NCI-H2107 treated with DMSO at 0.1 percent for 48 hours (cell line): Measurements from ENCODE around the gene AK4.
A peak's percentile ranks its signal among the peaks of the same experiment; 100 is the strongest.

Experiments used
- DNase-seq: peaks from one replicate; lab custom pipeline; 2025; ENCODE audit not compliant: unreplicated experiment; lab: John Stamatoyannopoulos, UW

Gene AK4

GRCh38 chr1:65243491-65243890 is 95.5 kb downstream of the AK4 start:
- DNase-seq: no peak

- DNase-seq: no peak
Observed at GRCh38 chr1:65245295-65245694, 97.3 kb downstream of the AK4 start.

- no peak for DNase-seq
Observed at GRCh38 chr1:65247419-65248359, 99.7 kb downstream of the AK4 start.

DNA sequence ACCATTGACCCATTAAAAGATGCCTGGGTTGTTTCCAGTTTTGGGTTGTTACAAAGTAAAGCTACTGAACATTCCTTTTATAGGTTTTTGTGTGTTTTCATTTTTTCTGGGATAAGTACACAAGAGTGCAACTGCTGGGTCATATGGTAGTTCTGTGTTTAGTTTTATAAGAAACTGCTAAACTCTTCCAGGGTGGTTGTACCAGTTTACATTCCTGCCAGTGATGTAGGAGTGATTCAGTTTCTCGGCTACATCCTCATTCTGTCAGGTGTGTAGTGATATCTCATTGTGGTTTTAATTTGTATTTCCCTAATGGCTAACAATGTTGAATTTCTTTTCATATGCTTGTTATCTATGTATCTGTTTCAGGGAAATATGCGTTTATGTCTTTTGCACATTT is 102.8 kb downstream of the AK4 start:
- DNase-seq: no peak

DNA sequence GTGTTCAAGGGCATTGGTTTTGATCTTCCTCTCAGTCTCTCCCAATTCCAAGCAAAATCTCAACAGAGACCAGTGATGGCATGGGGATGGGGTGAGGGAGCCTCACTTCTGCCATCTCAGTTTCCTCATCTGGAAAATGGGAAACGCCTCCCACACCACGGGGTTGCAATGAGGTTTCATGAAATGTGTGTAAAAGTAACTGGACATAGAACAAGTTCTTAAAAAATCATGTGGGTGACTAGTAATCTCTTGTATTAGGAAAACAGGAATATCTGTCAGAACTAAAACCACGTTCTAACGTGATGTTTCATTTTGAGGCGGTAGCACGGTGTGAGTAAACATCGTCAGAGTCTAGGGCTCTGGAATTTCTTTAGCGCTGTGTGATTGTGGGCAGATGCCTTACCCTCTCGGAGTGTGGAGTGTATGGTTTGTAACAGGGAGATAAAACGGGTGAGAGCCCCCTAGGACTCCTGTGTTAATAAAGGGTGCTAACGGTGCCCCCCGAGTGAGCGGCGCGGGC is 105.9 kb downstream of the AK4 start:
- DNase-seq: no peak

GRCh38 chr1:65254320-65255034 is 106.5 kb downstream of the AK4 start:
- DNase-seq: peak; percentile 66

DNA sequence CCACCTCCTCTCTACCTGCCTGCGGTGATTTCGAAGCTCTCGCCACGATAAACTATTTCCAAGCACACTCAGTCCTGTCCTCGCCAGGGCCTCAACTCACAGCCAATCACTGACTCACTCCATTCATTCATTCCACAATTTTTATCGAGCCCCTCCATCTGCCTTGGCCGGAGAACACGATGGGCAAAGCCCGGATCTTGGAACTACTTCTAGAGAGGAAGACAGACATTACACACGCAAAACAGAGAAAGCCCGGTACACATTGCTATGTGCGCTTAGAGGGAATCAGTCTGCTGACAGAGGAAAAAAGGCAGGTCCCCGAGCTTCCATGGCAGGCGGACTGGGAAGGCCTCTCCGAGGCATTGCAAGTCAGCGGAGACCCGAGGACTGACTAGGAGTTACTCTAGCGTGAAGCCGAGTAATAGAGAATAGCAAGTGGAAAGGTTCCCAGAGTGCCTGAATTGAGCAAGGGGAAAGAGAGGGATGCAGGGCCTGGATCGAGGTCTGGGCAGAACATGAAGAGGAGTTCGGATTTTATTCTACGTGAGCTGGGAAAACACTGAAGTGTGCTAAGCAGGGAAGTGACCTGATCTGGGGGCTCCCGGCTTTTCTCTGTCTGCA is 107.1 kb downstream of the AK4 start:
- peak; percentile 72 for DNase-seq

- DNase-seq: peak; percentile 72
Observed at GRCh38 chr1:65255656-65256050, 107.7 kb downstream of the AK4 start.

DNA sequence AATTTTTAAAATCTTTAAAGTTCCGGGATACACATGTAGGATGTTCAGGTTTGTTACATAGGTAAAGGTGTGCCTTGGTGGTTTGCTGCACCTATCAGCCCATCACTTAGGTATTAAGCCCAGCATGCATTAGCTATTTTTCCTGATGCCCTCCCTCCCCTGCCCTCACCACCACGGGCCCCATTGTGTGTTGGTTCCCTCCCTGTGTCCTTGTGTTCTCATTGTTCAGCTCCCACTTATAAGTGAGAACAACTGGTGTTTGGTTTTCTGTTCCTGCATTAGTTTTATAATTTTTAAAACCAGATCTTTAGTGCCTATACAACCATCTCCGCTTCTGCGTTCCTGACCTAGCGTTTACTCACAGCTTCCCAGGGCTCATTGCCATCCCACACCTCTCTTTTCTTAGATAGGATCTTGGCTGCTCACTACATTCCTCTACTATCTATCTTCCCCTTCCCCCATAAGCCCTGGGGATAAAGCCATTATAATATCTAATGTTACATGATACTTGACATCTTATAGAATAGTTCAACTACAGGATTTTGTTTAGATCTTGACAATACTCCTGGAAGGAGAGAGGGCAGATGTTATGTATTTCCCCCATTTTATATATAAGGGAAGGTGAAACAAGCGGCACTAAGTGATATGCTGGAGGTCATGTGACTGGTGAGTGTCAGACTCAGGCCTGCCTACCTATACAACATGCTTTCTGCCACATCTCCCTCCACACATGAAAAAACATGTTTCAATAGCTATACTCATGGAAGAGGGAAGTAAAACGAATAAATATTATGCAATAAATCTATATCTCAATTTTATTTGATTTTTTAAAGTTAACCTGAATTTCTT is 109.1 kb downstream of the AK4 start:
- DNase-seq: no peak

DNA sequence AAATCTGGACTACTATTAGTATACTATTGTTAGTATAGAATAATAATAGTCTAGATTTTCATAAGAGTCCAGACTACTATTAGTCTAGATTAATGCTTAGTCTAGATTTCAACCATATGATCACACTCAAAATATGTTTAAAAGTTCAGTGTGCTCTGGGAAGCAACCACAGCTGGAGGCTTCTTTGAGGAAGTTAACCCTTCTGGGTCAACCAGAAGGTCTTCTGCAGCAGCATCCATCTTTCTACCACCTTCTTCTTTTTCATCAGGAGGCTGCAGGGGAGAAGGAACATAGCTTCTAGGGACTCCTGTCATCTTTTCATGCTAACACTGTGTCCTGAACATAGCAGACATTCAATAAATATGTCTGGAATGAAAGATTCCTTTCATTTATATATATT is 110.1 kb downstream of the AK4 start:
- no peak for DNase-seq

- peak; percentile 58 for DNase-seq
Observed at GRCh38 chr1:65259816-65260215, 111.8 kb downstream of the AK4 start.

GRCh38 chr1:65260851-65261473 is 113.0 kb downstream of the AK4 start:
- DNase-seq: no peak

DNA sequence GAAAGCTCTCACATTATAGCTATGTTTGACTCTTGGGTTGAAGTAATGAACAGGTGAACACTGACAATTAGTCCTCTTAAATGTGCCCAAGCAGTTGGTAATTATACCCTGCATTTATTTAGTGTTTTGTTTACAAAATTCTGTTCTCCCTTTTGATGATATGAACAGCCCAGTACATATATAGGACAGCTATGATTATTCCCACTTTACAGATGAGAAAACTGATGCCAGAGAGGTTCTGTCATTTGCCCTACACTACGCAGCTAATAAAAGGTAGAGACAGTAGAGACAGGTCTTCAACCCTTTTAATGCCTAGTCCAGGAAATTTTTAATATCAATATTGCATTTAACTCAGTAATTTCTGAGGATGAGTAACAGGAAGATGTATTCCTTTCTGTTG is 115.3 kb downstream of the AK4 start:
- no peak for DNase-seq

GRCh38 chr1:65264197-65264929 is 116.4 kb downstream of the AK4 start:
- peak; percentile 71 for DNase-seq

DNA sequence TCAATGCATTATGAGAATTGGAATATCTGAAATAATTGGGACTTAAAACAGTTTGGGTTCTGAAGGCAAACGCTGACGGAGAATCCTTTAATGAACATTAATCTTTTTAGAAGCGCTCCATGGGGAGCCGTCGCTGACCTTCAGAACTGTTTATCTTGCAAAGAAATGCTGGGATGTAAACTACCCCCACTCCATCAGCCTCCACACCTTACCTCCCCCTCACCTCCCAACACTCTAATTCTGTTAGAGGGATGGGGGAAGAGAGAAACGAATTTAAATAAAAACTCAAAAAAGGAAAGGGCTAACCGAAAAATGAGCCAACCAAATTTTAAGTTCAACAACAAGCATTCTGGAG is 117.3 kb downstream of the AK4 start:
- DNase-seq: no peak

- peak; percentile 40 for DNase-seq
Observed at GRCh38 chr1:65265651-65266351, 117.8 kb downstream of the AK4 start.

GRCh38 chr1:65266476-65266875 is 118.5 kb downstream of the AK4 start:
- no peak for DNase-seq

DNA sequence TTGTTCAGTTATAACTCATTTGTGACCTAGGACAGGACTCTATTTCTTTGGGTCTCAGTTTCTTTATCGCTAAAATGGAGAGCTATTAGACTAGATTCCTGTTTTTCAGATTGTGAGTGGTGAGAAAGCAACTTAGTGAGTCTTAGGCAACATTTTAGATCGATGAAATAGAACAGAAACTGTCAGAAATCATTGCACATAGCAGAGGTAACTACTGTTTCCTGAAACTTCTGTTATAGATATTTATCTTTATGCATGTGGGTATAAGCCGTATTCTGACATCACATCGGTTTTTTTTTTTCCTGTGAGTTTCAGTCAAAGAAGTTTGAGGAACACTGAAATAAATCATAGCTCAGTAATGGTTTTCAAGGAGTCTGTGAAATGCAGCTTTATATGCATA is 119.3 kb downstream of the AK4 start:
- DNase-seq: no peak

DNA sequence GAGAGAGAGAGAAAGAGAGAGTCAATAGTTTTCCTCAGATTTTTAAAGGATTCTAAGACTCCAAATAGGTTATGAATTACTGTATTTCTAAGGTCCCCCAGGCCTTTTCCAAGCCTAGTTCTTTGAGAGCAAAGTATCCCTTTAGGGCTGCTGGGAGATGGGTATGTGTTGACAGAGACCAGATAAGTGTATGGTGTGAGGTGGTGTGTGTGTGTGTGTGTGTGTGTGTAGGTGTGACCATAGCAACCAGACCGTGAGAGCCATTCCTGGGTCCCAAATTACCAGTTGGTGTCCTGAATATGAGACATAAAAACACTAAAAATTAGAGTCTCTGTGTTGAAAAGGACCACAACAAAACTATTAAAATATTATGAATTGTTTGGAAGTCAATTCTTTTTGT is 119.7 kb downstream of the AK4 start:
- DNase-seq: no peak
